HepG2 (cell line): ENCODE measurements around the gene PHKG2.
"Not testable (repeated sequence)": the region's sequence is repeated elsewhere in the genome, so short reads cannot be mapped to it uniquely, and the experiment has no call there.

Source experiments
- CTCF ChIP-seq: sonication (generic); formaldehyde crosslinking; IDR thresholded peaks from 2 replicates; pipeline ENCODE4 v1.5.0; 2020; ENCODE audit warnings: mild to moderate bottlenecking, missing genetic modification reagents, moderate library complexity
- MXI1 ChIP-seq: IDR thresholded peaks from 3 replicates; pipeline ENCODE4 v1.6.1; 2012; ENCODE audit warnings: low read depth, low read length, inconsistent platforms, borderline replicate concordance
- POLR2AphosphoS5 ChIP-seq: IDR thresholded peaks from 2 replicates; pipeline ENCODE4 v1.6.1; 2012; ENCODE audit warnings: low read depth, low read length
- TBX3 ChIP-seq: fragments of 450-650 bp; IDR thresholded peaks from 2 replicates; pipeline ENCODE4 v1.6.1; 2017; ENCODE audit warnings: antibody characterized with exemption, mild to moderate bottlenecking, inconsistent platforms, borderline replicate concordance
- ZKSCAN1 ChIP-seq: fragments of 150-350 bp; IDR thresholded peaks from 2 replicates; pipeline ENCODE4 v1.6.1; 2014; ENCODE audit warnings: low read length
- ZNF446 ChIP-seq: sonication (generic); formaldehyde crosslinking; IDR thresholded peaks from 2 replicates; pipeline ENCODE4 v1.5.0; 2020; ENCODE audit warnings: mild to moderate bottlenecking, missing genetic modification reagents
- TF ChIP-seq, protein P1 (sequence below): sonication (generic); formaldehyde crosslinking; IDR thresholded peaks from 2 replicates; pipeline ENCODE4 v1.4.0; 2020; ENCODE audit warnings: missing genetic modification reagents

DNA sequence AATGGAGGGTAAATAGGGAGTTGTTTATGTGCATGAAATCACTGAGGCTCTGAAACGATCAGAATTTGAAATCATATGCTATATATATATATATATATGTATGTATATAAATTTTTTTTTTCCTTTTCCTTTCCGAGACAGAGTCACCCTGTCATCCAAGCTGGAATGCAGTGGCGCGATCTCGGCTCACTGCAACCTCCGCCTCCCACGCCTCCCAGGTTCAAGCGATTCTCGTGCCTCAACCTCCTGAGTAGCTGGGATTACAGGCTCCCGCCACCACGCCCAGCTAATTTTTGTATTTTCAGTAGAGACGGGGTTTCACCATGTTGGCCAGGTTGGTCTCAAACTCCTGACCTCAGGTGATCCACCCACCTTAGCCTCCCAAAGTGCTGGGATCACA lies 45.2 kb upstream of the PHKG2 start:
- TF ChIP-seq ZKSCAN1; POLR2AphosphoS5; TBX3; MXI1; CTCF; ZNF446 (CRISPR knock-in tag): not testable (repeated sequence)
- TF ChIP-seq, protein P1, sequence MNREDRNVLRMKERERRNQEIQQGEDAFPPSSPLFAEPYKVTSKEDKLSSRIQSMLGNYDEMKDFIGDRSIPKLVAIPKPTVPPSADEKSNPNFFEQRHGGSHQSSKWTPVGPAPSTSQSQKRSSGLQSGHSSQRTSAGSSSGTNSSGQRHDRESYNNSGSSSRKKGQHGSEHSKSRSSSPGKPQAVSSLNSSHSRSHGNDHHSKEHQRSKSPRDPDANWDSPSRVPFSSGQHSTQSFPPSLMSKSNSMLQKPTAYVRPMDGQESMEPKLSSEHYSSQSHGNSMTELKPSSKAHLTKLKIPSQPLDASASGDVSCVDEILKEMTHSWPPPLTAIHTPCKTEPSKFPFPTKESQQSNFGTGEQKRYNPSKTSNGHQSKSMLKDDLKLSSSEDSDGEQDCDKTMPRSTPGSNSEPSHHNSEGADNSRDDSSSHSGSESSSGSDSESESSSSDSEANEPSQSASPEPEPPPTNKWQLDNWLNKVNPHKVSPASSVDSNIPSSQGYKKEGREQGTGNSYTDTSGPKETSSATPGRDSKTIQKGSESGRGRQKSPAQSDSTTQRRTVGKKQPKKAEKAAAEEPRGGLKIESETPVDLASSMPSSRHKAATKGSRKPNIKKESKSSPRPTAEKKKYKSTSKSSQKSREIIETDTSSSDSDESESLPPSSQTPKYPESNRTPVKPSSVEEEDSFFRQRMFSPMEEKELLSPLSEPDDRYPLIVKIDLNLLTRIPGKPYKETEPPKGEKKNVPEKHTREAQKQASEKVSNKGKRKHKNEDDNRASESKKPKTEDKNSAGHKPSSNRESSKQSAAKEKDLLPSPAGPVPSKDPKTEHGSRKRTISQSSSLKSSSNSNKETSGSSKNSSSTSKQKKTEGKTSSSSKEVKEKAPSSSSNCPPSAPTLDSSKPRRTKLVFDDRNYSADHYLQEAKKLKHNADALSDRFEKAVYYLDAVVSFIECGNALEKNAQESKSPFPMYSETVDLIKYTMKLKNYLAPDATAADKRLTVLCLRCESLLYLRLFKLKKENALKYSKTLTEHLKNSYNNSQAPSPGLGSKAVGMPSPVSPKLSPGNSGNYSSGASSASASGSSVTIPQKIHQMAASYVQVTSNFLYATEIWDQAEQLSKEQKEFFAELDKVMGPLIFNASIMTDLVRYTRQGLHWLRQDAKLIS (CRISPR knock-in tag), result not testable (repeated sequence)
